GM21515 (cell line): ENCODE measurements around the gene RPS14.
A peak's percentile ranks its signal among the peaks of the same experiment; 100 is the strongest.

Experiments
- ATAC-seq: cut with Tn5 transposase; IDR thresholded peaks from one replicate; pipeline ENCODE4 v1.9.1; 2021; ENCODE audit not compliant: unreplicated experiment

The RPS14 gene

DNA sequence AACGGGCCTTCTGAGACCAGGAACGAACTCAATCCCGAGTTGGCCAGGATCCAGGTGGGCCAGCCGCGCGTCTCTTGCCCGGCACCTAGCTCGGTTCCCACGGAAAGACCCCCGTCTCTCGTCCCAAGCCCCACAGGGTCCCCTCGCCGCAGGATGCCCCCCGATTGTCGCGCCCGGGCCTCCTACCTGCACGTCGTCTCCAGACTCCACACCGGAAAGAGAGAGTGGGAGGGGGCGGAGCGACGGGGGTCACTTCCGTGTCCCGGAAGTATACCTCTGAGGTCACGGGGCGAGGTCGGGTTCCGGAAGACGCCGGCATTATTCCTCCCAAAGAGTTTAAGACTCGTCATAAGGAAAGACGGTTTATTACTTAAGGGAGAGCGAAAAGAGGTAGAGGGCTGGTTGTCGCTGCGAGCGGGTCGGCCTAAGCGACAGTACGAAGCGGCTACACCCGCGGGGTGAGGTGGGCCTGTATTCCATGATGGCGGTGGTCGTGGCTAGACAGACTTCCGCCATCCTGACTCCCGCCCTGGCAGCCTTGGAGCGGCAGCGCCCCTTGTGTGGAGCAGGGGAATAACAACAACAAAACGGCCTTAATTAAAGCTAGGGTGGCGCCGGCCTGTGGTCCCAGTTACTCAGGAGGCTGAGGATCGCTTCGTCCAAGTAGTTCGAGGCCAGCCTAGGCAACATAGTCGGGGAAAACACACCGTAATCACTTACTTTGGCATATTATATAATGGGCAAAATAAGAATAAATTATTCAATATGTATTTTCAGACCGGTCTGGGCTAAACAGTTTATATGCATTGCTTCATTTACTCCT is at the start of gene RPS14:
RPS14 (minus strand) TSS at position 223 of the 823 bp plus-strand sequence. CDS start 2,006 bp downstream, outside the sequence.
- ATAC-seq = peak; percentile 87

DNA sequence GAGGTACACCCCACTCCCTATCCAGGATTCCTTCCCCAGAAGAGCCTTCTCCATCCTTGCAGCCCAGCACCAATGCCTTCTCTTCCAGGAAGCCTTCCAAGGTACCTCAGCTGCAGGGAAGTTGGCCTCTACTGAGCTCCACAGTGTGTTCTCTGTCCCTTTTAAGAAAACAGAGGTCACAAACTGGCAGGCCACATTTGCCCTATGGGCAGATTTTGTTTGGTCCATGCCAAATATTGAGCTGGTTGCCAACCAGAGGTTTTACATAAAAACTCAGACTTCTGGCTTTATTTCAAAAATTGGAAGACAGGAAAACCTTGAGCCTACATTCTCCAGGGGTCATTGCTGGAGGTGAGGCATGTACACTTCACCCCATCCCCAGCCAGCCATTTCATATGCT is 49.4 kb upstream of the RPS14 start:
- ATAC-seq = no peak

DNA sequence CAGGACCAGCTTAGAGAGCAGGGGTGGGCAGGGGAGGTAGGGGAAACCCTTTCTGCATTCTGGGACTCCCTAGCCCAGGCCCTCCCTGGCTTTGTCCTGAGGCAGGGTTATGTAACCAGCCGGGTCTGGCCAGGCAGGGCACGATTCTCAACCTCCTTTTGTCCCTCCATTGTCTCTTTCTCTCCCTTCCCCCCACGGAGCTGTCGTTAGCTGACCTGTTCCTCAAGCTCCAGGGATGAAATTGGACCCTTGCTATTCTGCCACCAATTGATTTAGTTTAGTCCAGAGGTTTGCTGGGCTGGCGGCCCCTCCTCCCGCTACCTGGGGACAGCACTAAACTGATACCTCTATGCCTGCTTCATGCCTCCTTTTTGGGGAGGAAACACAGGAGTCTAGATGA is 49.0 kb upstream of the RPS14 start:
- no peak for ATAC-seq

DNA sequence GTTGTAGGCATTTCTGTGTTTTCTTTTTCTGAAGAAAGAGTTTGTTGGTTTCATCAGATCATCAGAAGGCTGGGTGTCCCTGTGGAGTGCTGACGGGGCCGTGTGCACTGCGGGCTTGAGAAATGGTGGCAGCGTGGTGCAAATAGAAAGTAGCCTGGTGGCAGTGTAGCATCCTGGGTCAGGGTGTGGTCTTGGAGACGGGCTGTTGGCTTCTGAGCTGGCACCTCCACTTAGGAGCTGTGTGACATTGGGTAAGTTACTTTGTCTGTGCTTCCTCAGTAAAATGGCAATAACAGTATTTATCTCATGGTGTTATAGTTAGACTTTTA is 48.4 kb upstream of the RPS14 start:
- no peak for ATAC-seq

DNA sequence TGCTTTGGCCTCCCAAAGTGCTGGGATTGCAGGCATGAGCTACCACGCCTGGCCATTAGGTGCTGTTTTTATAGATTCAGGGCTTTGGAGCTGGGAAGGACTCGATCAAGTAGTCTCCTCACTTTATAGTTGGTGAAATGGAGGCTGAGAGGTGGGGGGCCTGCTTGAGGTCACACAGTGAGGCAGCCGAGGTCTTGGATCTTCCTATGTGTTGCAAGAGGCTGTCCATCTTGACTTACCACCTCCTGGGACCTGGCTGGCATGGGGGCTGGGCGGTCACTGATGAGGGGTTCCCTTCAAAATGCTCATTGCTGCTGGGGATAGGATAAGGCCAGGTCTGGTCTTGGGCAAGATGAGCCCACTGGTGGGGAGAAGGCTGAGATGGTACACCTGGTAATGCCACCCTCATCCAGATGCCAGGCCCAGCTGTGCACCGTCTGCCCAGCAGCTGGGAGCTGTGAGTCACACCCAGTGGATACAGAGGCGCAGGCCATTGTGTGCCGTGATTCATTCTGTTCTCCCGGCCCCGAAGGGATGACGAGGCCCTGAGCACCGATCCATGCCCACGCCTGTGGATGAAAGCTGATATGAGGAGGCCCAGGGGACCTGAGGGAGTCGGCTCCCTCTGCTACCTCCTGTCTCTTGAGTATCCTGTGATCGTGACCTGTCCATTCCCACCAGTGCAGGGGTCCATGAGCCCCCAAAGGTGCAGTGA is 47.9 kb upstream of the RPS14 start:
- no peak for ATAC-seq

DNA sequence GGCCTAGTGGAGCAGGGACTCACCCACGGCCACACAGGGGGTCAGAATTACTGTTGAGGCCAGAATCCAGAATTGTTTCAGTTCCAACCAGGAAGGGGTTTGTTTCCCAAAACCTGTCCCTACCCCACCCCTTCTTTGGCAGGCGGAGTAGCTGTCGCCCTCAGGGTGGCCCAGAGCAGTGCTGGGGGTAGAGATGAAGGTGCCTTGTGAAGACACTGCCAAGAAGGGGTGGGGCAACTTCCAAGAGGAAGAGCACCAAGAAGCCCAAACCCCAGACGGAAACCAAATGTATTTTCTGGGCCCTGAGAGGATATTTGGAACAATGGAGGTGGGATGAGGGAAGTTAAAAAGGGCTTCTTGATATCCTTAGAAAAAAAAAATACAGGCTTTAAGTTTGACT is 47.0 kb upstream of the RPS14 start:
- no peak for ATAC-seq

DNA sequence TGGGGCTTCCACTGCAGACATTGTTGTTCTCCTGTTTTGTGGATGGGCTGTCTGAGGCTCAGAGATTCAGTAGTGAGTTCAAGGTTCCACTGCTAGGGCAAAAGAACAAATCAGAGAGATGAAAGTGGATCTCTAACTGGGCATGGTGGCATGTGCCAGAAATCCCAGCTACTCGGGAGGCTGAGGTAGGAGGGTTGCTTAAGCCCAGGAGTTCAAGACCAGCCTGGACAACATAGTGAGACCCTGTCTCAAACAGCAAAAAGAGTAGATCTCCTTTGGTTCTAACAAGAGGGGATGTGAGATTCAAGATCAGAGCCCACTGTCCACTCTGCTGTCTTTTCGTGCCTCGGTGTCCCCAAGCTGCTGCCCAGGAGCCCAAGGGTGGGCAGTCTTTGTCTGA is 46.6 kb upstream of the RPS14 start:
- ATAC-seq = no peak

DNA sequence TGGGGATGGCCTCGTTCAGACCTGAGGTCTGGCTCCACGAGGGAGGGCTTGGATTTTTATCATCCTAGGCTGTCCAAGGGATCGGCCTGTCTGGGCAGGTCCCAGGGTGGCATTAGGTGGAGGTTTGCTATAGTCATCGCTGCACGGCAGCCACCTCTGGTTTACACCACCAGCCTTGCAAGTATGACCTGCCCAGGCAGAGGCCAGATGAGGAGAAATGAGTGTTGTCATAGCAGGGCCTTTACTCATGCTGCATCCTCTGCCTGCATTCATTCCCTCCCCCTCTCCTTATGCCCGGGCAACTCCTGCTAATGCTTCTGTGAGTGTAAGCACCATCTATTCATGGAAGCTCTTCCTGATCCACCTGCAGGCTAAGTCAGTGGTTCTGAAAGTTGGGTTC is 43.1 kb upstream of the RPS14 start:
- ATAC-seq = no peak

DNA sequence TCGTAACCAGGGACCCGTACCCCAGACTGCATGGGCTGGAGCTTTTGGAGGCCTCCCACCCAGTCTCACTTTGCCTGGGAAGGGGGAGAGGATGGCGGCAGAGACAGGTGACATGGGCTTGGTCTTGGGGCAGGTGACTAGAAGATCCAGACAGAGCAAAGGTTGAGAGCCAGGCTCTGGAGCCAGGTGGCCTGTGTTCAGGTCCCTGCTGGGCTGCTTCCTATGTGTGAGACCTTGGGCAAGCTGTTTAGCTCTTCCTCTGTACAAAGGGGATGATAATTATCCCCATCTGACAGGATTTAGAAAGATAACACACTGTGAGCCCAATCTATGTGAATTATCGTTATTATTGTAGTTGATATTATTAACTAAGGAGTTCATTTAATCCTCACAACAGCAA is 42.3 kb upstream of the RPS14 start:
- ATAC-seq = no peak

DNA sequence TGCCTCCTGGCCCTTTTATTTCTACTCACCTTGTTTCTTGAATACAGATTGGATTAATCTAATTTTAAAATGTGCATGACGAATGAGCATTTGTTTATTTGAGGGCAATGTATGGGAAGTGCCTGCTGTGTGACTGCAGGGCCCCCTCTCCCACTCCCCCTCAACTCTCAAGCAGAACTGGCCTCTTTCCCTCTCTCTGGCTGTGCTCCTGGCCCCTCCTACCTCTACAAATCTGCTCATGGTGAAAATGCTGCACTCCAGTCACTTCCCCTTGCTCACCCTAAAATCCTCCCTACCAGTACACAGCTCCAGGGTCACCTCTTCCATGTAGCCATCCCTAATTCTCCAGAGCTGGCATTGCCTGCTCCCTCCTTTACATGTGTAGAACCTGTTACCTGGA is 41.2 kb upstream of the RPS14 start:
- ATAC-seq = no peak

DNA sequence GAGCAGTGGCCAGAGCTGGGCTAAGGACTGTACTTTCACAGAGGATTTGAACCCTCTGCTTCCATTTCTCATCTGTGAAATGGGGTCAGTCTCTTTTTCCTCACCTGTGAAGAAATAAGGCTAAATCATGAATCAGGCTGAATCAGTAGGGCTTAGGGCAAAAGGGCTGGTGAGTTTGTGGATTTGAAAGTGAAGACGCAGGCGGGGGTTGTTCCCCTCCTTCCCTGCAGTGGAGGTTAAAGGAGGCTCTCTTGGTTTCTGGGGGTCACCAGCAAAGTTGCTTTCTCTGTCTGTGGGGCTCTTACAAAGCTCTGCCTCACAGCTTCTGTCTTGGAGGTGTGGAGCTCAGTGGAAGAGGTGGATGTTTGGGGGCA is 40.7 kb upstream of the RPS14 start:
- no peak for ATAC-seq

DNA sequence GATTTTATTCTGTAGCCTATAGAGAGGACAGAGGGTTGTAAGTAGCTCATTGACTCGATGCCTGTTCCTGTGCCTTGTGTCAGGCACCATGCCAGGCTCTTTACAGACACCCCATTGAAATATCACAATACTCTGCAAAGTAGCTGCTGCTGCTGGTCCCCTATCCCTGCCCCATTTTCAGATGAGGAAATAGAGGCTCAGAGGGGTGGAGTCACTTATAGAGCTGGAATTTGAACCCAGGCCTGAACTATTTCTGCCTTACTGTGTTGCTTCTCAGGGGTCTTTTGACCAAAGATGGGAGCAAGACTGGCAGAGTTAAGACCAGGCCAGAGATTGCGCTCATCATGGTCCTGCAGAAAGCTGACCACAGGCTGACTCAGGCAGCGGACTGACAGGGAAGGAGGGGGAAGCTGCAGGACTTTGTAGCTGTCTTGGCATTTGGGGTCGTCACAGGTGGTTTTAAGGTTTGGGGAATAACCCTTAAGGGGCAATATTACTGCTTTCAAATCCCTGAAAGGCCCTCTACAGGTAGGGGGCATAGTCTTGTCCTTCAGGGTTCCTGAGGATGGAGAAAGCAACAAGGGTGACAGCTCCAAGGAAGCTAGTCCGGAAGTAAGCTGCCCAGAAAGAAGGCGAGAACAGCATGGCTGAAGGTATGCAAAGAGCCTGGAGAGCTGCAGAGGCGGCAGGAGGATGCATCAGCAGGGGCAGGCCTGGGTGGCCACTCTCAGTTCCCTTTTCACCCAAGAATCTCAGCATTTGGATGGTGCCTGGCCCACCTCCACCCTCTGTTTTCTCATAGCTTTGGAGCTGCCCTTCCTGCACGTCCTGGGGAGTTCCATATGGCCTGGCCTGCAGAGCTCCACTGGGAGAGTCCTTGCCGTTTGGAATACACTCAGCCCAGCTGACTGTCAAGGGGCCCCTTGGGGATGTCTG is 40.1 kb upstream of the RPS14 start:
- ATAC-seq = peak; percentile 65

DNA sequence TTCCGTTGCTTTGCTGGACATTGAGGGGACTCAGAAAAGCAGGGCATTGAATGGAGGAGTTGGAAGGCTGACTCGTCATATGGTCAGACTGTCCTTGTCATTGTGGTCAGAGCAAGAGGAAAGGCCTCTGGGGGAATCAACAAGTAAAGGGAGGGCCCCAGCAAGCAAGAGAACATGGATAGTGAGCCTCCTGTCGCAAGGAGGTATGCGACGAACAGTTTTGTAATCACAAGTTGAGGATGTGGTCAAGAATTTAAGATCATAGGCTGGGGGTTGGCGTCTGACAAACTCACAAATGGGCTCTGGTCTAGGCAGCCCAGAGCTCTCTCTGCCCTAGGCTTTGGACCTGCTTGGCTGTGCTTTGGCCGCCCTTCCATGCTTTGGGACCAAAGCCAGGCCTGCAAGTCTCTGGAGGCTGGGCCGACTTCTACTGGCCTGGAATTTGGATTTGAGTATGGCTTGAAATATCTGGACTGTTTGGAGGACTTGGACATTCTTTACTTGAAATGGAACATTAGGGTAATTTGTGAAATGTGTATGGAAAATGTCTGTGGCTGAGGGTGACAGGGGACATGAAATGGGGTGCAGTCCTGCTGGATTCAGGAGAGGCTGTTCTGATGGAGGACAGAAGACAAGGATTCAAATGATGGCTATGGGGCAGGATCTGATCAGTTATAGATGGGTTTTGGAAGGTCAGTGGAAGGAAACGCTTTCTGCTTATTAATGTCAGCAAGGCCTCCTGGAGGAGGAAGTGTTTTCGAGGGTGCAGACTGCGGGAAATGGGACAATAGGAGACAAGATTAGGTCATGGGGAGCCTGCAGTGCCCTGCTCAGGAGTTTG is 39.2 kb upstream of the RPS14 start:
- no peak for ATAC-seq

DNA sequence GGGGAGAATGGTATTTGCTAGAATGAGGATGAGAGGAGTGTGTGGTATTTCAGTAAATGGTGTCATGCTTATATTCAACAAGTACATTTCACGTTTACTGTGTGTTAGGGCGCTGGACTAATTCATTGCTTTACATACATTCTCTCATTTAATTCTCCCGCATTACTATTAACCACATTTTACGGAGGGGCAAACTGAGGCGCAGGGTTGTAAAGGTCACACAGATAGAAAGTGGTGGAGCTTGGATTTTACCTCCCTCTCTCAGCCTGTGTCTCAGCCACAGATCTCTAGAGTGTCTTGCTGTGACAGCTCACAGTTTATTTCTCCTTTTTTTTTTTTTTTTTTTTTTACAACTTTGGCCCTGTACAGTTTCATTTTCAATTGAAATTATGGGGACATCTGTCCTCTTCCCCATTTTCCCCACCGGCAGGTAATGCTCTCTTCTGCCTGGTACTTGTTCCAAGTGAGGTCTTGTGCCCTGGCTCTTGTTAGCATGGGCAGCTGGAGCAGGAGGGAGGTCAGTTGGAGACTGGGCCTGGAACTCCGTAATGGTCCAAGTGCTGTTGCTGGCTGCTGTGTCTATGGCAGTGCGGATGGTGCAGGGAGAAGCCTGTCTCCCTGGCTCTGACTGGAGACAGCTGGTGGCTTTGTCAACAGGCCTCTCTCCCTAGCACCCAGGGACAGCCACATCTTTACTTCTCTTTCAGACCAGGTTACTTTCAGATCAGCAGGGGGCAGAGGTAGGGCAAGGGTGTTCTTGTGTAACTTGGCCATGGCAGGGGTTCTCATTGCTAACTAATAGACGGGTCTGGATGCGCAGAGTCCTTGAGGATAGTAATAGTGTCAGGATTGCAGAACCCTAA is 37.9 kb upstream of the RPS14 start:
- no peak for ATAC-seq

DNA sequence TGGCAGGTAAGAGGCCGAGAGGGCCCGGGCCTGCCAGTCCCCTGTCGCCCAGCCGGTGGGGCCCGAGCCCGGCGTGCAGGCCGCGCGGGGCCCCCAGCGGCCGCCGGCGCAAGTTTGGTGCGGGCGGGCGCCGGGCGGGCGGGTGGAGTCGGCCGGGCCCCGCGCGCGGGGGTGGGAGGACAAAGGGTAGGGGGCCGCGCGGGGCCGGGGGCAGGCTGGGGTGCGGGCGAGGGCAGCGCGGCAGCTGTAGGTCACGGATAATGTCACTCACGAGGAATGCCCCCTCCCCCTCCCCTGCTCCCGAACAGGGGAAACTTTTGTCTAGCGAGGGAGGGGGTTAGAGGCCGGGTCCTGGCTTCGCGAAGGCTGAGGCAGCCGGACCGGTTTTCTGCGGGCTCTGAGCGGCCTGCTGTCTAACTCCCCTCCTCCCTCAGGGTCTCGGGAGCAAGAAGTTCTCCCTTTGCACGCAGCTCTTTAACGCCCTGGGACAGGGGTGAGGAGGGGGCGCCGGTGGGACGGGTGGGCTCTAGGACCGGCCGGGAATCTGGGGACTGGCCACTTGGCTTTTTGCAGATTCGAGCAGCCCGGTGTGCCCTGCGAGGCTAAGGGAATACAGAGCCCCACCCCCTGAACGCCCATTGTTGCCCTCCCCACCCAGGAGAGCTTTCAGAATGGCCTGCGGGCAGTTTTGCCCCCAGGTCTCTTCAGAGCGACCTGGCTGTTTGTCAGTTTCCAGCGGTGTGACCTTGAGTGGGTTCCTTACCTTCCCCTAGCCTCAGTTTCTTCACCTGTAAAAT is 37.1 kb upstream of the RPS14 start:
- ATAC-seq = no peak

DNA sequence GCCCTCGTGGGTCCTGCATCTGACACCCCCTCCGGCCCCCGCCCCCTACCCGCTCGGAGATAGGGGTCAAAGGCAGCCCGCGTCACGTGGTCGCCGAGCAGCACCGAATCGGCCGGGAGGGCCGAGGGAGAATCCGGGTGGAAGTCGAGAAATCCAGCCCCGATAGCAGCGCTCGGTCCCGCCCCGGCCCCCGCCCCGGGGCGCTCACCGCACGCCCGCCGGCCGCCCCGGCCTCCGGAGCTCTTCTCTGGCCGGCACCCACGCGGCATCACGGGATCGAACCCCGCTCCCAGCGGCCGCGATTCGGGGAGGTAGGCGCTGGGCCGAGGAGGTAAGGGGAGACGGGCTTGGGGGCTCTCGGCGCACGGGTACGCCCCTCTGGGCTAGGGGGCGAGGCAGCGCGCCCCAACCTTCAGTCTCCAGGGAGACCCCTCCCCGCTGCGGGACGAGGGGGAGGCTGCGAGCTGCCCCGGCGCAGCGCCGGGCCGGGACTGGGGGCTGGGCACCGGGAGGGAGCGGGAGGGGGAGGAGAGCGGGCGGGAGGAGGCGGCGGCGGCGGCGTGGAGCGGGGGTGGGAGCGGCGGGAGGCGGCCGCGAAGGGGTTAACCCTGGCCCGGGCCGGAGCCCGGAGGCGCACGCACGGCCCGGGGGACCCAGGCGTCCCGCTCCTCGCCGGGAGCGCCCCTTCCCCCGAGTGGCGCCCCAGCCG is 36.3 kb upstream of the RPS14 start:
- no peak for ATAC-seq

DNA sequence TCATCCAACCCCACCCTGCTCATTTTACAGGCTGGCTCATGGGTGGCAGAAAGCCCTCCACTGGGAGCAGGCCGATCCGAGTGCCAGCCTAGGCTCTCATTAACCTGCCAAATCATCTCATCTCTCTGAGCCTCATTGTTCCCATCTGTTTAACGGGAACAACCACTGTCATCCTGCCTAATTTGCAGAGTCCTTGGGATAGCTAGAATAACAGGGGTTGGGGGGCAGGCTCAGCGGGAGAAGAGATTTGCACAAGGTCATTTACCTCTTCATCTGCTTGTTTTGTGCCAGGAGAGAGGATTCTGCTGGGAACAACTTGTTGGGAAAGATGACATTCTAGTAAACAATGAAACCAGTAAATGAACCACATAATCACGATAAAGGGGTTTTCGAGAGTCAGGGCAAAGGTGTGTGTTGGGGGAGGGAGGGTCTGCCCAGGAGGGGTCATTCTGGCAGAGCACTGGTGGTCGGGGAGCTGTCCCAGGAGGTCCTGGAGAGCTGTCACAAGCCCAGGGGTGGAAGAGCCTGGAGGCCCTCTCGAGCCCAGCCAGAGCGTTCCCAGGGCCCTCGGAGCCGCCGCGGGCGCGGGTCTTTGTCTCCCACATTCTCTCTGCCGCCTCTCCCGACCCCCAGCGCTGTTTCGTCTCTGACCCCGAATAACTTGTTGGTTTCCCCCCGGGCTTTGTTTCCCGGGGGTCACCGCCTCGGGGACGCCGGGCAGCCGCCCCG is 35.6 kb upstream of the RPS14 start:
- no peak for ATAC-seq

DNA sequence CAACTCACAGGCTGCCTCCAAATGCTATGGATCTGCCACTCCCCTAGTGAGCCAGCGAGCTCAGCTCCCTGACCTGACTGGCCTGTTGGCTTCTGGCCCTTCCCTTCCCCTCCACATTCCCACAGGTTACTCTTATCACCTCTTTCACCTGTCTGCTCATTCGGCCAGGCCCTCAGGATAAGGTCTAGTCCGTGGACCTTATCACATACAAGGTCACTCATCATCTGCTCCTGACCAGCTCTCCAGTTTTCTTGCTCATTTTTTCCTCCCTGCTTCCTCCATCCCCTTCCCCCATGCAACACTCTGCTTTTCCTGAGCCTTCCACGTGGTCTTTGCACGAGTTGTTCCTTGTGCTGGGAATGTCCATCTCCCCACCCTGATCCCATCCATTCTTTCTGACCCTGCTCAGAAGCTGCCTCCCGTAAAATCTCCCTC is 32.5 kb upstream of the RPS14 start:
- no peak for ATAC-seq
